CD14-positive monocyte (primary cell): ENCODE data around the gene RIMS1. TPM values are rescaled to one million over a fixed set of nuclear protein-coding genes. Genes with fewer than 3 reads are reported as not detected.
A peak's percentile ranks its signal among the peaks of the same experiment; 100 is the strongest.

Source experiments
- DNase-seq, 3 donors: peaks; one replicate each; pipeline ENCODE4 v3.0.0-alpha.2; 2011 to 2022
- H2AFZ ChIP-seq: 2 replicates; pipeline ENCODE4 v1.6.0; 2012; ENCODE audit warnings: mild to moderate bottlenecking, low read depth, low read length, inconsistent platforms; ENCODE audit not compliant: insufficient read depth, poor library complexity, severe bottlenecking
- H3K27ac ChIP-seq, 2 donors: 1 replicate in 1 of 2; 2 replicates in 1 of 2; pipeline ENCODE4 v1.5.1; 2012 to 2013; ENCODE audit warnings: low read length in 2 of 2, control low read depth in 1 of 2, inconsistent platforms in 1 of 2, low read depth in 1 of 2, mild to moderate bottlenecking in 1 of 2
- H3K27me3 ChIP-seq, 2 donors: one replicate each; pipeline versions ENCODE4 v1.6.0 to v1.6.1; 2011 to 2013; ENCODE audit warnings: low read length in 2 of 2; ENCODE audit not compliant: control insufficient read depth in 2 of 2, insufficient read depth in 2 of 2
- H3K36me3 ChIP-seq, 2 donors: replicated peaks in 1 of 2; 1 replicate in 1 of 2; 2 replicates in 1 of 2; pipeline versions ENCODE4 v1.5.1 to v1.6.1; 2012 to 2013; ENCODE audit warnings: low read length in 2 of 2, control low read depth in 1 of 2, inconsistent platforms in 1 of 2, mild to moderate bottlenecking in 1 of 2; ENCODE audit not compliant: insufficient read depth in 2 of 2, control insufficient read depth in 1 of 2
- H3K4me1 ChIP-seq, 2 donors: 1 replicate in 1 of 2; 2 replicates in 1 of 2; pipeline versions ENCODE4 v1.5.1 to v1.6.1; 2012 to 2013; ENCODE audit warnings: low read length in 2 of 2, control low read depth in 1 of 2, inconsistent platforms in 1 of 2, mild to moderate bottlenecking in 1 of 2, moderate library complexity in 1 of 2; ENCODE audit not compliant: insufficient read depth in 2 of 2, control insufficient read depth in 1 of 2
- H3K4me2 ChIP-seq: replicated peaks from 2 replicates; pipeline ENCODE3; 2012; ENCODE audit warnings: low read length, moderate library complexity, mild to moderate bottlenecking; ENCODE audit not compliant: poor library complexity, severe bottlenecking; ENCODE audit errors: extremely low read depth
- H3K4me3 ChIP-seq, 3 experiments: fragments of 200-600 bp in 1 of 3; sonication (generic) in 1 of 3; replicated peaks in 1 of 3; 1 replicate in 2 of 3; 2 replicates in 1 of 3; pipeline ENCODE4 v1.5.1; 2011 to 2013; ENCODE audit warnings: low read length in 3 of 3, mild to moderate bottlenecking in 3 of 3, control low read depth in 2 of 3, low read depth in 2 of 3, inconsistent platforms in 1 of 3, moderate library complexity in 1 of 3
- H3K79me2 ChIP-seq: 2 replicates; pipeline ENCODE4 v1.6.0; 2012; ENCODE audit warnings: mild to moderate bottlenecking, control low read depth, inconsistent platforms, low read length, moderate library complexity; ENCODE audit not compliant: insufficient read depth
- H3K9ac ChIP-seq: 2 replicates; pipeline ENCODE4 v1.6.0; 2017; ENCODE audit warnings: low read length, mild to moderate bottlenecking; ENCODE audit not compliant: insufficient read depth, poor library complexity, severe bottlenecking
- H3K9me3 ChIP-seq, 2 donors: replicated peaks in 1 of 2; 1 replicate in 1 of 2; 2 replicates in 1 of 2; pipeline versions ENCODE4 v1.5.1 to v1.6.1; 2012 to 2013; ENCODE audit warnings: low read length in 2 of 2, control low read depth in 1 of 2; ENCODE audit not compliant: control insufficient read depth in 1 of 2, insufficient read depth in 1 of 2
- H4K20me1 ChIP-seq: 2 replicates; pipeline ENCODE4 v1.6.0; 2012; ENCODE audit warnings: mild to moderate bottlenecking, low read length, control low read depth, moderate library complexity; ENCODE audit not compliant: insufficient read depth
- H3K27ac Mint-ChIP-seq, 7 donors: one replicate each; pipeline ENCODE4 v1.8.0; 2020; ENCODE audit warnings: mild to moderate bottlenecking in 7 of 7, mixed read lengths in 7 of 7, moderate library complexity in 6 of 7, inconsistent platforms in 2 of 7
- H3K27me3 Mint-ChIP-seq, 3 donors: one replicate each; pipeline ENCODE4 v1.8.0; 2021 to 2022; ENCODE audit warnings: low read depth in 3 of 3, mild to moderate bottlenecking in 3 of 3, mixed read lengths in 3 of 3, moderate library complexity in 3 of 3, inconsistent platforms in 1 of 3
- H3K36me3 Mint-ChIP-seq, 2 donors: one replicate each; pipeline ENCODE4 v1.8.0; 2020; ENCODE audit warnings: mixed read lengths in 2 of 2, inconsistent platforms in 1 of 2, mild to moderate bottlenecking in 1 of 2
- H3K4me1 Mint-ChIP-seq: one replicate; pipeline ENCODE4 v1.8.0; 2020; ENCODE audit warnings: mild to moderate bottlenecking, mixed read lengths
- H3K4me3 Mint-ChIP-seq, 2 donors: one replicate each; pipeline ENCODE4 v1.8.0; 2020; ENCODE audit warnings: mild to moderate bottlenecking in 2 of 2, mixed read lengths in 2 of 2, moderate library complexity in 1 of 2
- H3K9me3 Mint-ChIP-seq, 7 donors: one replicate each; pipeline ENCODE4 v1.8.0; 2020 to 2022; ENCODE audit warnings: mixed read lengths in 7 of 7, mild to moderate bottlenecking in 6 of 7, moderate library complexity in 6 of 7, inconsistent platforms in 2 of 7
- WGBS: methylation state at CpG from one replicate; pipeline ENCODE4 v1.1.5; 2013; ENCODE audit warnings: missing lambda C conversion rate; ENCODE audit not compliant: insufficient coverage; 5-methylcytosine and 5-hydroxymethylcytosine counted together
- intact Hi-C, 2 donors: fragments of 100-400 bp; cut with micrococcal nuclease; formaldehyde crosslinking; loops; one replicate each; pipeline versions ENCODE4 v1.15.0 to v1.15.1; 2023
- polyA plus RNA-seq, 3 donors: library from polyadenylated mRNA; depleted of rRNA in 1 of 3; unstranded in 2 of 3; stranded (reverse) in 1 of 3; fragments of 300-500 nt in 2 of 3; fragments of >200 nt in 1 of 3; fragmentation: Illumina TruSeq in 2 of 3; gene quantifications; 1 replicate in 2 of 3; 2 replicates in 1 of 3; pipeline ENCODE4 v1.2.3, GENCODE V29; 2012 to 2021
- TF ChIP-seq, protein P1 (sequence below): fragments of 200-600 bp; IDR thresholded peaks from one replicate; pipeline ENCODE4 v1.8.0; 2022; ENCODE audit warnings: antibody characterized with exemption, mild to moderate bottlenecking

RIMS1 gene
- polyA plus RNA-seq, 3 donors: not detected

DNA sequence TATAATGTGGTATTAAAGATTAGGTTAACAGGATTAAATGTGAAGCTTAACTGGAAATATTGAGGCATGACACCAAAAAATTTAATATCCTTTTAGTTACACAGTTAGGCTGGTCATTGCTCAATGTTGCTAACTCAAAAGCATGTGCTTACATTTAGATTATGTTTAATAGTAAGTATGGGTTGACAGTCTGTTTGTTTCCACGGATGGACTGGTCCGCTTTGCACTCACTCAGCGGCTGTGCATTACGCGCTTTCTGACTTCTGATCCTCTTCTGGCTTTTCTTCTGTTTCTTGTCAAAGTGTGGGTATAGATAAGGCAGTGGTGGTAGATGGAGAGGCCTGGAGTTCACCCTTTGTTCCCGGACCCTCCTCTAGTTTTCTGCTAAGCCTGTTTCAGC is 174.9 kb downstream of the RIMS1 start:
- Mint-ChIP-seq H3K4me1 (no peaks in the 10 kb centered on the region), H3K27me3 (no peaks in the 10 kb centered on the region), H3K27ac (no peak overlapping the region), H3K4me3 (no peak overlapping the region), H3K36me3 (no peaks in the 10 kb centered on the region), H3K9me3 (peaks cover 0 to 3% (median 0%) of the 10 kb centered on the region in 7 donors)
- Histone ChIP-seq H3K4me3 (no peak overlapping the region), H3K9ac (no peak overlapping the region), H3K4me1 (no peaks in the 10 kb centered on the region), H3K27me3 (no peaks in the 10 kb centered on the region), H3K27ac (no peak overlapping the region), H3K36me3 (no peaks in the 10 kb centered on the region), H2AFZ (no peak overlapping the region), H3K9me3 (no peaks in the 10 kb centered on the region), H3K79me2 (no peaks in the 10 kb centered on the region), H3K4me2 (no peak overlapping the region), H4K20me1 (no peaks in the 10 kb centered on the region)
- TF ChIP-seq, protein P1, sequence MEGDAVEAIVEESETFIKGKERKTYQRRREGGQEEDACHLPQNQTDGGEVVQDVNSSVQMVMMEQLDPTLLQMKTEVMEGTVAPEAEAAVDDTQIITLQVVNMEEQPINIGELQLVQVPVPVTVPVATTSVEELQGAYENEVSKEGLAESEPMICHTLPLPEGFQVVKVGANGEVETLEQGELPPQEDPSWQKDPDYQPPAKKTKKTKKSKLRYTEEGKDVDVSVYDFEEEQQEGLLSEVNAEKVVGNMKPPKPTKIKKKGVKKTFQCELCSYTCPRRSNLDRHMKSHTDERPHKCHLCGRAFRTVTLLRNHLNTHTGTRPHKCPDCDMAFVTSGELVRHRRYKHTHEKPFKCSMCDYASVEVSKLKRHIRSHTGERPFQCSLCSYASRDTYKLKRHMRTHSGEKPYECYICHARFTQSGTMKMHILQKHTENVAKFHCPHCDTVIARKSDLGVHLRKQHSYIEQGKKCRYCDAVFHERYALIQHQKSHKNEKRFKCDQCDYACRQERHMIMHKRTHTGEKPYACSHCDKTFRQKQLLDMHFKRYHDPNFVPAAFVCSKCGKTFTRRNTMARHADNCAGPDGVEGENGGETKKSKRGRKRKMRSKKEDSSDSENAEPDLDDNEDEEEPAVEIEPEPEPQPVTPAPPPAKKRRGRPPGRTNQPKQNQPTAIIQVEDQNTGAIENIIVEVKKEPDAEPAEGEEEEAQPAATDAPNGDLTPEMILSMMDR: no peak
- 92% methylated on average over 2 of the region's 6 CpGs for WGBS
- intact Hi-C loops: no loop called here
- no peak for DNase-seq

DNA sequence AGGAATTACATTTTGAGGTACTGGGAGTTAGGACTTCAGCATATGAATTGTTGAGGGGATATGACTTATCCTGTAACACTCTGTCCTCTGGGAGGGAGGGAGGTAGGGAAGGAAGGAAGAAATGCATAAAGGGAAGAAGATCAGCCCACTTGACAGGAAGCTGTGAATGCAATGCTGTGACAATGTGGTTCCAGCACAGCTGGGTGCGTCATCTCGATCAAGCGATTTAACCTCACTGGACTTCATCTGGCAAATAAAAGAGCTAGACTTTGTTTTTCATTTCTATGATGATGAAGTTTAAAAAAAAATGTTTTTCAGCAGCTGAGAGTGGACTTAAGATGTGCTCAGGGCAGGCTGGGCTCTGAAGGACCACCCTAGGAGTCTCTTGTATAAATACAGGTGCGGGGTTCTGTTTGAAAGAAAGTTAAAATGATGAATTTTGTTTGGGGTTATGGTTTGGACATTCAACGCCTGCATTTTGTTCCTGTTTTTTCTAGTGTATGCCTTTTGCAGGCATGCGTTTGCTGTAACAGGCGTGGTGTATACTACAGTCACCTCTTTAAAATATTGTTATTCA is 178.1 kb downstream of the RIMS1 start:
- Histone ChIP-seq H4K20me1 (no peaks in the 10 kb centered on the region), H3K79me2 (no peaks in the 10 kb centered on the region), H3K9me3 (no peaks in the 10 kb centered on the region), H3K36me3 (no peaks in the 10 kb centered on the region), H3K4me1 (no peaks in the 10 kb centered on the region), H3K4me3 (no peak overlapping the region), H3K27ac (no peak overlapping the region), H2AFZ (no peak overlapping the region), H3K4me2 (no peak overlapping the region), H3K9ac (no peak overlapping the region), H3K27me3 (no peaks in the 10 kb centered on the region)
- no peaks in the 10 kb centered on the region for H3K36me3 Mint-ChIP-seq
- H3K4me1 Mint-ChIP-seq: no peaks in the 10 kb centered on the region
- H3K27ac Mint-ChIP-seq: no peak overlapping the region
- 97% methylated on average over 3 of the region's 7 CpGs for WGBS
- peak overlapping the region in 1 of 2 donors; percentile 39 for H3K4me3 Mint-ChIP-seq
- peaks cover 0 to 2% (median 0%) of the 10 kb centered on the region in 7 donors for H3K9me3 Mint-ChIP-seq
- DNase-seq: no peak
- peaks cover 0 to 1% (median 0%) of the 10 kb centered on the region in 3 donors for H3K27me3 Mint-ChIP-seq
- TF ChIP-seq, protein P1: no peak
- intact Hi-C loops: no loop called here
